Neural progenitor cell (in vitro differentiated cells): ENCODE data around the gene ALG1L2. TPM values are rescaled to one million over a fixed set of nuclear protein-coding genes. Genes with fewer than 3 reads are reported as not detected.
A peak's percentile ranks its signal among the peaks of the same experiment; 100 is the strongest.
"Not testable (repeated sequence)": the region's sequence is repeated elsewhere in the genome, so short reads cannot be mapped to it uniquely, and the experiment has no call there.

Experiments
- DNase-seq: peaks from one replicate; pipeline ENCODE4 v3.0.0-alpha.2; 2016; ENCODE audit warnings: low spot score
- H2AFZ ChIP-seq: fragments of 200-600 bp; sonication (generic); replicated peaks from 2 replicates; pipeline ENCODE4 v1.6.1; 2016; ENCODE audit warnings: antibody characterized with exemption
- H3F3A ChIP-seq: fragments of 200-600 bp; sonication (generic); 2 replicates; pipeline ENCODE4 v1.6.1; 2016; ENCODE audit warnings: antibody characterized with exemption, low read depth
- H3K27ac ChIP-seq: fragments of 200-600 bp; sonication (generic); 2 replicates; pipeline ENCODE4 v1.5.1; 2016; ENCODE audit warnings: mild to moderate bottlenecking
- H3K27me3 ChIP-seq: fragments of 200-600 bp; sonication (generic); 2 replicates; pipeline ENCODE4 v1.6.1; 2016; ENCODE audit warnings: mild to moderate bottlenecking, moderate library complexity
- H3K36me3 ChIP-seq: fragments of 200-600 bp; sonication (generic); 2 replicates; pipeline ENCODE4 v1.5.1; 2016
- H3K4me1 ChIP-seq: fragments of 200-600 bp; sonication (generic); 2 replicates; pipeline ENCODE4 v1.6.1; 2016; ENCODE audit warnings: mixed run types
- H3K4me2 ChIP-seq: fragments of 200-600 bp; sonication (generic); 2 replicates; pipeline ENCODE4 v1.6.1; 2016
- H3K4me3 ChIP-seq: fragments of 200-600 bp; sonication (generic); 2 replicates; pipeline ENCODE4 v1.5.1; 2016
- H3K79me2 ChIP-seq: fragments of 200-600 bp; sonication (generic); 2 replicates; pipeline ENCODE4 v1.6.1; 2016; ENCODE audit warnings: low read depth
- H3K9ac ChIP-seq: fragments of 200-600 bp; sonication (generic); 2 replicates; pipeline ENCODE4 v1.6.1; 2016
- H3K9me3 ChIP-seq: fragments of 200-600 bp; sonication (generic); 2 replicates; pipeline ENCODE4 v1.5.1; 2016; ENCODE audit warnings: low read depth
- H4K20me1 ChIP-seq: fragments of 200-600 bp; sonication (generic); 2 replicates; pipeline ENCODE4 v1.6.1; 2016; ENCODE audit warnings: low read depth
- H3K27ac Mint-ChIP-seq: 3 replicates; pipeline ENCODE4 v1.8.0; 2021; ENCODE audit warnings: mixed read lengths
- H3K27me3 Mint-ChIP-seq: 2 replicates; pipeline ENCODE4 v1.8.0; 2022; ENCODE audit warnings: low read depth, mild to moderate bottlenecking, inconsistent platforms, moderate library complexity, mixed read lengths; ENCODE audit not compliant: insufficient read depth
- H3K36me3 Mint-ChIP-seq: 3 replicates; pipeline ENCODE4 v1.8.0; 2021; ENCODE audit warnings: mixed read lengths
- H3K4me1 Mint-ChIP-seq: 3 replicates; pipeline ENCODE4 v1.8.0; 2021; ENCODE audit warnings: mixed read lengths
- H3K4me3 Mint-ChIP-seq: 3 replicates; pipeline ENCODE4 v1.8.0; 2021; ENCODE audit warnings: mild to moderate bottlenecking, moderate library complexity, mixed read lengths
- H3K9me3 Mint-ChIP-seq: 3 replicates; pipeline ENCODE4 v1.8.0; 2020; ENCODE audit warnings: mixed read lengths
- CTCF ChIP-seq: fragments of 200-600 bp; sonication (generic); IDR thresholded peaks from 2 replicates; pipeline ENCODE4 v1.5.1; 2017; ENCODE audit warnings: antibody characterized with exemption, mild to moderate bottlenecking
- EZH2 ChIP-seq: fragments of 200-600 bp; sonication (generic); IDR thresholded peaks from 2 replicates; pipeline ENCODE4 v1.6.1; 2017; ENCODE audit warnings: antibody characterized with exemption, mild to moderate bottlenecking, moderate library complexity
- EZH2phosphoT487 ChIP-seq: fragments of 200-600 bp; sonication (generic); IDR thresholded peaks from 2 replicates; pipeline ENCODE4 v1.6.1; 2017; ENCODE audit warnings: antibody characterized with exemption
- total RNA-seq: library from RNA; depleted of rRNA; stranded (reverse); fragments of >200 nt; gene quantifications from 2 replicates; pipeline ENCODE4 v1.2.3, GENCODE V29; 2015; ENCODE audit warnings: low replicate concordance

ALG1L2 gene
- 0.59 TPM in 1 of 2 replicates, not detected in the other for total RNA-seq

GRCh38 chr3:130081351-130081881, at the start of gene ALG1L2:
TSS of gene ALG1L2 (plus strand) at chr3:130081831. CDS start at chr3:130082017, 186 bp downstream.
- Mint-ChIP-seq H3K27ac (no peak within 1 kb of the TSS), H3K4me1 (no peaks in the 10 kb centered on the region), H3K4me3 (no peak within 1 kb of the TSS), H3K27me3 (peaks cover 3% of the 10 kb centered on the region), H3K36me3 (no peaks in the 10 kb centered on the region), H3K9me3 (no peaks in the 10 kb centered on the region)
- TF ChIP-seq CTCF (no peak), EZH2phosphoT487 (no peak), EZH2 (no peak)
- Histone ChIP-seq H2AFZ (no peak within 1 kb of the TSS), H3K36me3 (no peaks in the 10 kb centered on the region), H3K27ac (no peak within 1 kb of the TSS), H3K79me2 (no peaks in the 10 kb centered on the region), H3K4me2 (no peak within 1 kb of the TSS), H3K4me1 (no peaks in the 10 kb centered on the region), H3K9ac (no peak within 1 kb of the TSS), H3F3A (no peaks in the 10 kb centered on the region), H3K9me3 (no peaks in the 10 kb centered on the region), H3K4me3 (no peak within 1 kb of the TSS), H3K27me3 (no peaks in the 10 kb centered on the region), H4K20me1 (no peaks in the 10 kb centered on the region)
- DNase-seq, result no peak

GRCh38 chr3:130037126-130037815, 44.4 kb upstream of the ALG1L2 start:
- not testable (repeated sequence) for H3K36me3 ChIP-seq, H3K36me3 Mint-ChIP-seq, H3K79me2 ChIP-seq, H3K27ac ChIP-seq, H2AFZ ChIP-seq, H3K27me3 Mint-ChIP-seq, DNase-seq, H3K9ac ChIP-seq, H4K20me1 ChIP-seq, H3K27ac Mint-ChIP-seq, H3K9me3 ChIP-seq, H3K27me3 ChIP-seq, H3K4me1 Mint-ChIP-seq, H3K4me2 ChIP-seq, H3K4me3 Mint-ChIP-seq, H3F3A ChIP-seq, H3K4me3 ChIP-seq, H3K4me1 ChIP-seq
- H3K9me3 Mint-ChIP-seq, result peaks cover 10% of the 10 kb centered on the region

- H3K27me3 ChIP-seq, H3K4me1 ChIP-seq, DNase-seq, H3K4me1 Mint-ChIP-seq, H3K4me3 ChIP-seq, H3K36me3 ChIP-seq, H4K20me1 ChIP-seq, H3K27ac Mint-ChIP-seq, H3K9me3 Mint-ChIP-seq, H3K9me3 ChIP-seq, H3K27ac ChIP-seq, H3K36me3 Mint-ChIP-seq, H3K9ac ChIP-seq, H3K79me2 ChIP-seq, H2AFZ ChIP-seq, H3K4me2 ChIP-seq, H3F3A ChIP-seq, H3K4me3 Mint-ChIP-seq: not testable (repeated sequence)
- peaks cover 12% of the 10 kb centered on the region for H3K27me3 Mint-ChIP-seq
These were observed 38.9 kb upstream of the ALG1L2 start for GRCh38 chr3:130042736-130043135.

GRCh38 chr3:130043658-130044057, 38.0 kb upstream of the ALG1L2 start:
- H3K9me3 Mint-ChIP-seq, H3K27me3 ChIP-seq, H3K9me3 ChIP-seq, H3K27ac Mint-ChIP-seq, H2AFZ ChIP-seq, H3K4me1 ChIP-seq, H3K36me3 ChIP-seq, H3K79me2 ChIP-seq, H4K20me1 ChIP-seq, H3K4me2 ChIP-seq, H3F3A ChIP-seq, H3K4me3 ChIP-seq, H3K4me3 Mint-ChIP-seq, H3K9ac ChIP-seq, H3K4me1 Mint-ChIP-seq, H3K27ac ChIP-seq, DNase-seq, H3K36me3 Mint-ChIP-seq: not testable (repeated sequence)
- H3K27me3 Mint-ChIP-seq, result peaks cover 12% of the 10 kb centered on the region

- Histone ChIP-seq H3F3A (no peaks in the 10 kb centered on the region), H3K9me3 (no peaks in the 10 kb centered on the region), H2AFZ (no peak overlapping the region), H3K27ac (no peak overlapping the region), H3K9ac (no peak overlapping the region), H3K27me3 (no peaks in the 10 kb centered on the region), H3K79me2 (no peaks in the 10 kb centered on the region), H3K4me2 (no peak overlapping the region), H4K20me1 (no peaks in the 10 kb centered on the region), H3K4me1 (no peaks in the 10 kb centered on the region), H3K4me3 (no peak overlapping the region), H3K36me3 (no peaks in the 10 kb centered on the region)
- DNase-seq, result no peak
- Mint-ChIP-seq H3K27ac (no peak overlapping the region), H3K4me1 (peaks cover 2% of the 10 kb centered on the region), H3K9me3 (peaks cover 3% of the 10 kb centered on the region), H3K27me3 (peaks cover 12% of the 10 kb centered on the region), H3K4me3 (peak overlapping the region; percentile 19), H3K36me3 (no peaks in the 10 kb centered on the region)
- TF ChIP-seq CTCF (no peak), EZH2 (no peak), EZH2phosphoT487 (no peak)
These were observed 37.3 kb upstream of the ALG1L2 start for GRCh38 chr3:130044370-130044769.
